ENCODE data around the gene UBE2E2. TPM values are rescaled to one million over a fixed set of nuclear protein-coding genes. Genes with fewer than 3 reads are reported as not detected.

Gene UBE2E2
- total RNA-seq, 1 donor from 2014 or later: 34.1 TPM

- DNase-seq (ENCODE audit: low read depth, low spot score): no peak
Observed at GRCh38 chr3:23475446-23475845, 272.3 kb downstream of the UBE2E2 start.

GRCh38 chr3:23479026-23479425 lies 275.9 kb downstream of the UBE2E2 start:
- DNase-seq (ENCODE audit: low read depth, low spot score): no peak

- DNase-seq (ENCODE audit: low read depth, low spot score): no peak
Observed at GRCh38 chr3:23479615-23480328, 276.6 kb downstream of the UBE2E2 start.

GRCh38 chr3:23480329-23480714 lies 277.2 kb downstream of the UBE2E2 start:
- DNase-seq (ENCODE audit: low read depth, low spot score): no peak

GRCh38 chr3:23481011-23481615 lies 278.0 kb downstream of the UBE2E2 start:
- no peak for DNase-seq (ENCODE audit: low read depth, low spot score)

GRCh38 chr3:23481616-23482278 lies 278.6 kb downstream of the UBE2E2 start:
- no peak for DNase-seq (ENCODE audit: low read depth, low spot score)

- no peak for DNase-seq (ENCODE audit: low read depth, low spot score)
Observed at GRCh38 chr3:23484386-23484785, 281.3 kb downstream of the UBE2E2 start.

GRCh38 chr3:23485922-23486321 lies 282.8 kb downstream of the UBE2E2 start:
- no peak for DNase-seq (ENCODE audit: low read depth, low spot score)

- no peak for DNase-seq (ENCODE audit: low read depth, low spot score)
Observed at GRCh38 chr3:23487015-23487414, 283.9 kb downstream of the UBE2E2 start.

- DNase-seq (ENCODE audit: low read depth, low spot score): no peak
Observed at GRCh38 chr3:23488618-23489017, 285.5 kb downstream of the UBE2E2 start.

- no peak for DNase-seq (ENCODE audit: low read depth, low spot score)
Observed at GRCh38 chr3:23489300-23490158, 286.4 kb downstream of the UBE2E2 start.

- DNase-seq (ENCODE audit: low read depth, low spot score): peak; percentile 76
Observed at GRCh38 chr3:23490459-23490858, 287.3 kb downstream of the UBE2E2 start.

GRCh38 chr3:23492057-23492456 lies 288.9 kb downstream of the UBE2E2 start:
- DNase-seq (ENCODE audit: low read depth, low spot score): no peak

GRCh38 chr3:23493889-23494288 lies 290.8 kb downstream of the UBE2E2 start:
- DNase-seq (ENCODE audit: low read depth, low spot score): no peak

GRCh38 chr3:23494967-23495366 lies 291.8 kb downstream of the UBE2E2 start:
- no peak for DNase-seq (ENCODE audit: low read depth, low spot score)

GRCh38 chr3:23495507-23495906 lies 292.4 kb downstream of the UBE2E2 start:
- peak; percentile 39 for DNase-seq (ENCODE audit: low read depth, low spot score)

GRCh38 chr3:23496165-23496564 lies 293.0 kb downstream of the UBE2E2 start:
- DNase-seq (ENCODE audit: low read depth, low spot score): no peak

GRCh38 chr3:23497156-23497555 lies 294.0 kb downstream of the UBE2E2 start:
- DNase-seq (ENCODE audit: low read depth, low spot score): no peak

- DNase-seq (ENCODE audit: low read depth, low spot score): no peak
Observed at GRCh38 chr3:23501201-23501802, 298.2 kb downstream of the UBE2E2 start.

GRCh38 chr3:23508464-23508863 lies 305.3 kb downstream of the UBE2E2 start:
- no peak for DNase-seq (ENCODE audit: low read depth, low spot score)

GRCh38 chr3:23518441-23518840 lies 315.3 kb downstream of the UBE2E2 start:
- DNase-seq (ENCODE audit: low read depth, low spot score): no peak
